22Rv1 (cell line): Measurements from ENCODE around the gene TRIM39.
A peak's percentile ranks its signal among the peaks of the same experiment; 100 is the strongest.

Source experiments
- H3K27ac ChIP-seq: fragments of 450-650 bp; 2 replicates; pipeline ENCODE4 v1.5.1; 2017
- CTCF ChIP-seq: fragments of 450-650 bp; IDR thresholded peaks from 2 replicates; pipeline ENCODE4 v1.5.1; 2017; ENCODE audit warnings: mild to moderate bottlenecking
- ZFX ChIP-seq: fragments of 450-650 bp; IDR thresholded peaks from 2 replicates; pipeline ENCODE4 v1.6.1; 2017; ENCODE audit warnings: antibody characterized with exemption, borderline replicate concordance

TRIM39 gene

DNA sequence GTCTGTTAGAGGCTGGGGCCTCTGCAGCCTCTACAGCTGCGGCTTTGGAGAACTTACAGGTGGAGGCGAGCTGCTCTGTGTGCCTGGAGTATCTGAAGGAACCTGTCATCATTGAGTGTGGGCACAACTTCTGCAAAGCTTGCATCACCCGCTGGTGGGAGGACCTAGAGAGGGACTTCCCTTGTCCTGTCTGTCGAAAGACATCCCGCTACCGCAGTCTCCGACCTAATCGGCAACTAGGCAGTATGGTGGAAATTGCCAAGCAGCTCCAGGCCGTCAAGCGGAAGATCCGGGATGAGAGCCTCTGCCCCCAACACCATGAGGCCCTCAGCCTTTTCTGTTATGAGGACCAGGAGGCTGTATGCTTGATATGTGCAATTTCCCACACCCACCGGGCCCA lies 2.6 kb downstream of the TRIM39 start:
- no peak overlapping the region for H3K27ac ChIP-seq
- TF ChIP-seq ZFX (no peak), CTCF (no peak)

GRCh38 chr6:30331981-30332380 lies 5.3 kb downstream of the TRIM39 start:
- no peak overlapping the region for H3K27ac ChIP-seq

GRCh38 chr6:30334075-30334783 lies 7.5 kb downstream of the TRIM39 start:
- TF ChIP-seq ZFX: no peak
- no peak for TF ChIP-seq CTCF
- H3K27ac ChIP-seq: no peak overlapping the region

More at GRCh38 chr6:30331981-30332380, 5.3 kb downstream of the TRIM39 start:
- no peak for TF ChIP-seq ZFX
- TF ChIP-seq CTCF: no peak

DNA sequence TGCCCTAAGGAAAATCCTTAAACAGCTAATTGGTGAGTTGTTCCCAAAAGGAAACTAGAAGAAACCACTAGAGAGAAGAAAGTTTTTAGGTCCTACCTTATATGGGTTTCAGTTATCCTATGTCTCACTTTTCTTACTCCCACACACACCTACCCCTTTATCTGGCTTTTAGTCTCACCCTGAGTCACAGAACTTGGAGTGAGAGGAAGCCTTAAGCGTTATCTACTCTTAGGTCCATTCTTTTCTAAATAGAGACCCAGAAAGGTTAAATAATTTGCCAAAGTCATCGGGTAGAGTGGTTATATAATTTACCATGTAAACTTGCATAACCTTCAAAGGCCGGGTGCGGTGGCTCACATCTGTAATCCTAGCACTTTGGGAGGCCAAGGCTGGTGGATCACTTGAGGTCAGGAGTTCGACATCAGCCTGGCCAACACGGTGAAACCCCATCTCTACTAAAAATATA lies 13.9 kb downstream of the TRIM39 start:
- no peak overlapping the region for H3K27ac ChIP-seq
- TF ChIP-seq CTCF (no peak), ZFX (no peak)

DNA sequence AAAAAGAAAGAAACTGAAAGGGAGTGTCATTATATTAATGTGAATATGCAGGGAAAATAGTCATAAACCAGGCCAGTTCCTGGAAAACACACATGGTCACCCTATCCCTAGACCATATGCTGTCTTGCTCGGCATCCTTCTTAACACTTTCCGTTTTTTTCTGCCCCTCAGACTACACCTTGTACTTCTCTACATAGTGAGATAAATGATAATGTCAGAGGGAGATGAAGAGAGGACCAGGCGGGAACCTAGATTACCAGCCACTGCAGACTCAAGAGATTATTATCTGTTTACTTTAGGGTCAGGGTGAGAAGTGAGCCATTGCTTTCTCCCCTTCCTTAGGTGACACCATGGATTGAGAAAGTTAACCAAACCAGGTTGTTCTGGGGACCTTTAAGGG lies 14.5 kb downstream of the TRIM39 start:
- no peak overlapping the region for H3K27ac ChIP-seq
- TF ChIP-seq ZFX (no peak), CTCF (no peak)

- TF ChIP-seq CTCF (no peak), ZFX (no peak)
- H3K27ac ChIP-seq: no peak overlapping the region
These were observed 15.0 kb downstream of the TRIM39 start for GRCh38 chr6:30341728-30342127.

DNA sequence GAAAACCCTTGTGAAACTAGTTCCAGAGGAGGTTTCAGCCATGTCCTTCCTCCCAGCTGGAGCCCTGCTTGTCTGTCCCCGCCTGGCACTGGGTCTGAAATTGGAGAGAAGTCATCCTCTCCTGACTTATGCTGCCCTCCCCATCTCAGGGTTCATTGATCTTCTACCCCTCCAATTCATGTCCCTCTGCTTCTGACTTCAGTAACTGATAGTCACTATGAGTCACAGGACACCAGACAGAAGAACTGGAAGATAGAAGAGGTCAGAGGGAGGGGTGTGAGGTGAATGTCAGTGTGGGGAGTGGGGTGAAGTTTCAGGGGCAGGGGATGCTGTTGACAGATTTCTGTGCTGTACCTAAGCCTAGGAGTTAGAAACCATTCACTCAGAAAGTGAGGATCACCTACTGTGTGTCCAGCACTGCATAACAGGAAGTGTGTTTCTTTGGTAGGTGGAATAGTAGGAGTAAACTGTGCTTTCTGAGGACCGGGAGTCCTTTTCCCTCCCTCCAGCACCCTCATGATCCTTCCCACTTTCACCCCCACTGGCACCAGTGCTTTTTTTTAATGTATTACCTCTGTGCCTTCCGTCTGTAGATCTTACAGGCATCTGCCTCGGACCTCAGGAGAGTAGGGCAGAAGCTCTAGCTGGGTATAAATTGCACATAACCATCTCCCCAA lies 17.6 kb downstream of the TRIM39 start:
- H3K27ac ChIP-seq: peak overlapping the region; percentile 67
- no peak for TF ChIP-seq ZFX
- no peak for TF ChIP-seq CTCF
